NCI-H2227 treated with DMSO at 0.1 percent for 48 hours (cell line): Measurements from ENCODE around the gene FXYD3.

Source experiments
- DNase-seq: peaks from one replicate; lab custom pipeline; 2025; lab: John Stamatoyannopoulos, UW

FXYD3 gene

GRCh38 chr19:35106291-35106583 is 9.4 kb upstream of the FXYD3 start:
- DNase-seq: no peak

DNA sequence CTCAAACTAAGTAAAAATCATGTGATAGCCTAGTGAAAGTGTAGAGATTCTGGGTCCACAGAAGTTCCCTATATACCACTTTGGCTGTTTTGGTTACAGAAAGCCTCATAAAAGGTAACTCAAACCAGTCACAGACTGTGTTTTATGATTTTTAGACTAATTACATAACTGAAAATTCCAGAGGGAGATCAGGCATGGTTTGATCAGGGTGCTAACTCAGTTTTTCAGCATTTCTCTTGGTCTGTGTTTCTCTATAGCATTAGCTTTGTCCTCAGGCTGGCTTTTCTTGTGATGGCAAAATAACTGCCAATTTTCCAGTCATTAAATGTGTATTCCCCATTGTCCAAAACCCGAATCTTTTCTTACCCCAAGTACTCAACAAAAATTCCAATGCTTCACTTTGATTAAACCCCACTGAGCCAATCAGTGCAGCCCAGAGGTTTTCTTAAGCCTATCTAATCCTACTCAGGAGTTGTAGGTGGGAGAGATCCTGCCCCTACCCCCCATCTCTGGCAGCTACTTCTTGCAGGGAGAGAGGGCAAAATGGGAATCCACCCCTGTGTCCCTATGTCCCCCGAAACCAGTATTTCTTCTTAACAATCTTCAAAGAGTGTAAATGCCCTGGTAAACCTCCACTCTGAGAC is 8.6 kb upstream of the FXYD3 start:
- no peak for DNase-seq

DNA sequence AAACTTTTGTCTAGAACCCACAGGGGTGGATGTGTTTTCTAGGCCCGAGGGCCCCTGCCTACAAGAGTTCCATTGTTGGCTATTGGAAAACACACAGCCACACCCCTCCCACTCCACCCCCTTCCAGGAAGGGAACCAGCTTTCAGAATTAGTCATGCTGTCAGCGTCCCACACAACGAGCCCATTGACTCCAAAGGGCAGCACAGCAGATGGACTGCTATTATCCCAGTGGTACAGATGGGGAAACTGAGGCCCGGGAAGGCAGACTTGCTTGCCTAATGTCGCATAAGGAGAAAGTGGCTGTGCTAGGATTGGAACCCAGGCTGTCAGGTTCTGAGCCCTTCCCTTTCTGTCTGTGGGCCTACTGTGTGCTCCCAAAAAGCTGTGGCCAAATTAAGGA is 8.1 kb upstream of the FXYD3 start:
- no peak for DNase-seq

- DNase-seq: no peak
Observed at GRCh38 chr19:35108730-35109129, 6.9 kb upstream of the FXYD3 start.

DNA sequence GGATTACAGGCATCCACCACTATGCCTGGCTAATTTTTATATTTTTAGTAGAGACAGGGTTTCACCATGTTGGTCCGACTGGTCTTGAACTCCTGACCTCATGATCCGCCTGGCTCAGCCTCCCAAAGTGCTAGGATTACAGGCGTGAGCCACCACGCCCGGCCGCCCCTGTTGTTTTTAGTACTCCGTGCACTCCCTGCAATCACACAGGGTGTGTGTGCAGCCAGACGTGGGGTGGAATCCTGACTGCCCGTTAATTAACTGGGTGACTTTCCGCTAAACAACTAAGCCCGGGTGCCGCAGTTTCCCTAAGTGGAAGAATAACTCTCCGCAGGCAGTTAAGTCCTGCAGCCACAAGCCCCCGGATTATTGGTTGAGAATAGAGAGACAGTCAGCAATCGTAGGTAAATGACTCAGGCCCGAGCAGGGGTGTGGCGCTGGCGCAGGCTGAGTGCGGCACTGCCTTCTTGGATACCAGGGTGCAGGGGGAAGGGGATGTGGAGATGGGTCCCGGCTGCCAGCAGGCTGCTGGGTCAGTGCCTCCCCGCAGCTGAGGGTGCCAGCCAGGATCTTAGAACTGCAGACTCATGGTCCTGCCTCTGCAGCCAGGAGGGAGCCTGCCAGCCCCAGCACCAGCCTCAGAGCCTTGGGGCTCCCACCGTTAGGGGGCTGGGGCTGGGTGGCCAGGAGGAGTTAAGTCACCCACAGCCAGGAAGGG is 6.1 kb upstream of the FXYD3 start:
- DNase-seq: no peak

DNA sequence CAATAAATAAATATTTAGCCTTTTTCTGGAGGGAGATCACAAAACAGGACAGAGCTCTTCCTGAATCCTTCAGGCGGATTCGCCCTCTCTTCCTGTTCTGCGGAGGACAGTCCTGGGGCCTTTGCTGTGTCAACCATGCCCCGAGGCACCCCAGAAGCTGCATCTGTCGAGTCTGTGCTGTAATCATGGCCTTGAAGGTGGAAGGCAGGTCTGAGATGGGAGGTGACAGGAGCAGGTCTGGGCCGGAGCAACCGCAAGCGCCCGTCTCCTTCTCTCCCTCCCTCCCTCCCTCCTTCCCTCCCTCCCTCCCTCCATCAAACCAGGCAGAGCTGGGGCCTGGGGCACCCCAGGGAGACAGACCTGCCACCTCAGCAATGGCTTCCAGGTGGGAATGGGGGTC is 4.6 kb upstream of the FXYD3 start:
- DNase-seq: no peak

GRCh38 chr19:35112995-35113688 is 2.5 kb upstream of the FXYD3 start:
- DNase-seq: no peak

DNA sequence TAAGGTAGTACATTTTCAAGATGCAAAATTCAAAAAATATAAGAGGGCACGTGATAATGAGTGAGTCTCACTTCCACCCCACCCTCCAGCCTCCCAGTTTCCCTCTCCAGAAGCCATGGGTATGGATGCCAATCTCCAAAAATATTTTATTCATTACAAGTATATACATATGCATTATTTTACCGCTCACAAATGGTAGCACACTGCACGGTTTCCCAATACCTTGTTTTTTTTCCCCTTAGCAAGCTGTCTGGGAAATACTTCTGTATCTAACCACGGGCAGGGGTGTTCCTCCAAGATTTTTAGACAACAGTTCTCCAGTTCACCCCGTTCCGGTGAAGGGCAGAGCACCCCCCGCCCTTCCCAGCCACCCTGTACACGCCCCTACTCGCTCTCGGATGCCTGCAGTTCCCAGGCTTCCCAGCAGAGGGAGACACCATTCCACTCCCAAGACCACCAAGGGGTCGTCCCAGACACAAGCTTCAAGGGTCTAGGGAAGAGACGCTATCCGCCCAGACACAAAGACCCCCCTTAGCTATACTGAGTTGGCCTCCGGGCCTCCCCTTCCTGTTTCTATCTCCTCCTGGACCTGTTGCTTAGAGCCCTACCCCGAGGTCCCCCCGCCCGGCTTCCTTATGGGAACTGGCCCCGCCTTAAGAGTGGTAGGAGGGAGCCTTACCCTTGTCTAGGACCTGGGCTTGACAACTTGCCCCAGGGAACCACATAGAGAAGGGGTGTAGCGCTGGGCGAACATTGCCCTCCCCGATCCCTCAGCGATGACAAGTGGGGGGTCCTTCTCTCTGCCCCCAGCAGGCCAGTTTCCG is 1.1 kb upstream of the FXYD3 start:
- DNase-seq: peak; percentile 85

DNA sequence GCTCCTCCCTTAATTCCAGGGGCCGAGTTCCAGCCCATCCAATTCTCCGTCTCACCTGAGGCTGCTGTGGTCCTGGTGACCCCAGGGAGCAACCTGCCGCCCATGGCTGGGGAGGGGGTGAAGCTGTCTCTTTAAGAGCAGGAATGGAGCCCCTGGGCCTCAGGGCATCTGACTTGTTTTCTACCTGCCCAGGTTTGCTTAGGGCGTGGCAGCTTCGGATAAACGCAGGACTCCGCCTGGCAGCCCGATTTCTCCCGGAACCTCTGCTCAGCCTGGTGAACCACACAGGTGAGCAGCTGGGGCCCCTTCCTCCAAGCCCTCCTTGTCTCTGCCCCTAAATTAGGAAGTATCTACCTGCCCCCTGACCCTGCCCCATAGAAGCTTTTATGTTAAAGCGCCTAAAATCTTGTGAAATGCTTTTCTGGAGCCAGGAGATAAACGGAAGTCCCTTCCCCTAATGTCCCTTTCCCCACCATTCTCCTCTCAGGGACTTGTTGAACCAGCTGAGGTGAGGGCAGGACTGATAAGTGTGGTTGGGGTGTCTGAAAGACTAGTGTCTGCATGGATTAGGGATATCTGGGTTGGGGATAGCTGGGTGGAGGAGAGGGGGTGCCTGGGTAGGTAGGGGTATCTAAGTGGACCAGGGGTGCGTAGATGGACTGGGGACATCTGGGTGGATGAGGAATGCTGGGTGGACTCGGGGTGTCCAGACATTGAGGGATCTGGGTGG is 614 bp downstream of the FXYD3 start:
- no peak for DNase-seq

- DNase-seq: peak; percentile 52
Observed at GRCh38 chr19:35117116-35117515, 1.5 kb downstream of the FXYD3 start.

- DNase-seq: no peak
Observed at GRCh38 chr19:35117799-35118198, 2.2 kb downstream of the FXYD3 start.

DNA sequence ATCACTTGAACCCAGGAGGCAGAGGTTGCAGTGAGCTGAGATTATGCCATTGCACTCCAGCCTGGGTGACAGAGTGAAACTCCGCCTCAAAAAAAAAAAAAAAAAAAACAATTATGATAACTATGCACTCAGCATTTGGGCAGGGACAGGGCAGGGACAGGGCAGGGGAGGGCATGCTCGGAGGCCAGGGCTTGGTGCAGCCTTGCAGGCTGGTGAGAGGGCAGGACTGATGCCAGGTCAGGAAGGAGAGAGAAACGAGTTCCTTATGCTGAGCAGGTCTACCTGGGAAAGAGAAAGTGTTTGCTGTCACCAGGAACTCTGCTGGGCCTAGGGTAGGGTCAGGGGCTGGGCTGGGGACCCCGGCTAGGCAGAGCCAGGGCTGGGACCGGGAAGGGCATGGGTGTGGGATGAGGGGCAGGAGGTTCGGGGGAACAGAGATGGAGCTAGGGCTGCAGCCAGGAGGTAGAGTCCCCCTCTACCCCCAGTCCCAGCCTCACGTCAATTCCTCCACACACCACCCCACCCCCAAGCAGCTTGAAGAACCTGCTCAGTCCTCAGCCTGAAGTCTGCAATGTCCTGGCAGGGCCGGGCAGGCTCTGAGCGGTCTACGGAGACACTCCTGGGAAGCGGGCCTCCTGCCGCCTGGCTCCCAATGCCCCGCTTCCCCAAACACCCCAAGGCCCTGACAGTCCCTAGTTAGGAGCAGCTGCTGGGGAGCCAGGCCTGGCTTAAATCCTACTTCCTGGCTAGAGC is 2.8 kb downstream of the FXYD3 start:
- DNase-seq: no peak

DNA sequence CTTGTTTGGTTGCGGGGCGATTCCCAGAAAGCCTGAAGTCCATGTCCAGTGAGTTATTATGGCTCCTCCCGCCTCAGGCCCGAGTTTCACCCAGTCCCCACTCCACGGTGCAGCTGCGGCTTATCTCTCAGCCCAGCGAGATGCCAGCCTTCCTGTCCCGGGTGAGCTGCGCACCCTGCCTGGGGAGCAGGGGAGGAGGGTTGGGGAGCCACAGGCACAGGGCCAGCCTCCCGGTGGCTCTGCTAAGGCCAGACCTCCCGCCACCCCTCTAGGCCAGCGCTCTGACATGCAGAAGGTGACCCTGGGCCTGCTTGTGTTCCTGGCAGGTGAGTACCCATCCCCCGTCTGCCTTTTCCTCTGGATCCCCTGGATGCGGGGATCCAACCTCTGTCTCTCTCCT is 3.5 kb downstream of the FXYD3 start:
- no peak for DNase-seq

DNA sequence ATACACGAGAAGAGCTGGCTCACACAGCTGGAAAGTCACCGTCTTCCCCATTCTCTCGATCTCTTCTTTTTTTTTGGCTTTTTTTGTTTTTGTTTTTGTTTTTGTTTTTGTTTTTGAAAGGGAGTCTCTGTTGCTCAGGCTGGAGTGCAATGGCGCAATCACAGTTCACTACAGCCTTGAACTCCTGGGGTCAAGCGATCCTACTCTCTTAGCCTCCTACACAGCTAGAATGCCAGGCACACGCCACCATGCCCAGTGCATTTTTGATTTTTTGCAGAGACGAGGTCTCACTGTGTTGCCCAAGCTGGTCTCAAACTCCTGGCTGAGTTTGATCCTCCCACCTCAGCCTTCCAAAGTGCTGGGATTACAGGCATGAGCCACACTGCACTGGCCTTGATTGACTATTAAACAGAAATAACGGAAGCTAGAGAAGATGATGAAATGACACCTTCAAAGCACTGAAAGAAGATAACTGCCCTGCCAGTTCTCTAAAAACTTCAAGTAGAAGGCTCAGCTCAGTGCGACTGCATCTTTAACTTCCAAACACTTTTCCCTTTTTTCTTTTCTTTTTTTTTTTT is 4.0 kb downstream of the FXYD3 start:
- no peak for DNase-seq

GRCh38 chr19:35120492-35120891 is 4.9 kb downstream of the FXYD3 start:
- DNase-seq: peak; percentile 47

DNA sequence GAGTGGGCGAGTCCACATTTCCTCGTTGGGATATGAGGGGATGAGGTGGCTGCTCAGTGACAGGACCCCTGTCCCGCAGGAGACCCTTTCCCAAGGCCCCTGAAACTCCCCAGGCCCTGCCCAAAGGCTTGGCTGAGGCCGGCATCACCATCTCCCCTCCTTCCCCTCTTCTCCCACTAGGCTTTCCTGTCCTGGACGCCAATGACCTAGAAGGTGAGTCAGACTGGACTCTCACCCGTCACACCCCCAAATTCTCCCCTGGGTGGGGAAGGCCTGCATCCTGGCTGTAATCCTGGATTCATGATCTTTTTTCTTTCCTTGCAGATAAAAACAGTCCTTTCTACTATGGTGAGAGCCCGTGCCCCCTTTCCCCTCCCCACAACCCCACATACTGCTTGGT is 5.3 kb downstream of the FXYD3 start:
- DNase-seq: no peak

GRCh38 chr19:35122687-35123551 is 7.3 kb downstream of the FXYD3 start:
- DNase-seq: no peak

DNA sequence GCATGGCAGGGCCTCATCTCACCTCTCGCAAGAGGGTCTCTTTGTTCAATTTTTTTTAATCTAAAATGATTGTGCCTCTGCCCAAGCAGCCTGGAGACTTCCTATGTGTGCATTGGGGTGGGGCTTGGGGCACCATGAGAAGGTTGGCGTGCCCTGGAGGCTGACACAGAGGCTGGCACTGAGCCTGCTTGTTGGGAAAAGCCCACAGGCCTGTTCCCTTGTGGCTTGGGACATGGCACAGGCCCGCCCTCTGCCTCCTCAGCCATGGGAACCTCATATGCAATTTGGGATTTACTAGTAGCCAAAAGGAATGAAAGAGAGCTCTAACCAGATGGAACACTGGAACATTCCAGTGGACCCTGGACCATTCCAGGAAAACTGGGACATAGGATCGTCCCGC is 8.0 kb downstream of the FXYD3 start:
- DNase-seq: no peak

DNA sequence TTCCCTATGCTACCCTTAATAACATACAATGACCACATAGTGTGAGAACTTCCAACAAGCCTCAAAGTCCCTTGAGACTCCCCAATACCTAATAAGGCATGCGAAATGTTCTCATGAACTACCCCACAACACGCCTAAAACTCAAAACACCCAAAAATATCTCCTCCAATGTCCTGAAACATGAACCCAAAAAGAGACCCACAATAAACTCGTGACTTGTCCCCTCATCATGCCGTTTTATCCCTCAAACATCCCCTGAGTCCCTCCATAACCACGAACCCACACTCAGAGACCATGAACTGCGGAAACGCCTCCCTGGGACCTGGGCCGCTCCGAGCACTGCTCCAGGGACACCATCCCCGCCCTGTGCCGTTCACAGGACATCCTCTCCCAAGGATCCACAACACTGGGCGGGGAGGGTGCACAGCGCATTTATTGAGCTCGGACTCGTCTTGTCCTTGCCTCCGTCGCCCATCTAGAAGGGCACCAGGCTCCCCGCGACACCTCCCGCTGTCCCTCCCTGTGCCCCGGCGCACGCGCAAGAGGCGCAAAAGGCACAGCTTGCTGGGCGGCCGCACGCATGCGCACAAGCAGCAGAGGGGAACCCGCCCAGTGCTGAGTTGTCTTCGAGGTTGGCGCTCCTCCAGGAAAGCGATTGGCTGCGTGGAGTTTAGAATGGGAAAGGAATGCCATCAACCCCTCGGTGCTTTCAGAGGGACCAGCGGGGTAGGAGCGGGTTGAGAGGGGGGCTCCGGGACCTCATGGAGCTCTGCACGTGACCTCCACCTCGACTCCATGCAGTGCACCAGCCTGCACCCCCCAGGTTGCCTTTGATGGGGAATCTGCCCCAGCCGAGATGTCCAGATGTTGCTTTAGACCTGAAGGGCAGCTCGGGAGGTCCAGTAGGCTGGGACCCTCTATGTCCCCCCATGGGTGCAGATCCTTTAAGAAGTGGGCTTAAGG is 8.8 kb downstream of the FXYD3 start:
- DNase-seq: peak; percentile 100
